HG03558 (cell line): ENCODE results near the gene ICA1.
"Not testable (repeated sequence)": the region's sequence is repeated elsewhere in the genome, so short reads cannot be mapped to it uniquely, and the experiment has no call there.

Source experiments
- ATAC-seq: cut with Tn5 transposase; IDR thresholded peaks from one replicate; pipeline ENCODE4 v1.9.1; 2021; ENCODE audit warnings: moderate number of reproducible peaks; ENCODE audit not compliant: unreplicated experiment; ENCODE audit errors: extremely low read depth

ICA1 gene

DNA sequence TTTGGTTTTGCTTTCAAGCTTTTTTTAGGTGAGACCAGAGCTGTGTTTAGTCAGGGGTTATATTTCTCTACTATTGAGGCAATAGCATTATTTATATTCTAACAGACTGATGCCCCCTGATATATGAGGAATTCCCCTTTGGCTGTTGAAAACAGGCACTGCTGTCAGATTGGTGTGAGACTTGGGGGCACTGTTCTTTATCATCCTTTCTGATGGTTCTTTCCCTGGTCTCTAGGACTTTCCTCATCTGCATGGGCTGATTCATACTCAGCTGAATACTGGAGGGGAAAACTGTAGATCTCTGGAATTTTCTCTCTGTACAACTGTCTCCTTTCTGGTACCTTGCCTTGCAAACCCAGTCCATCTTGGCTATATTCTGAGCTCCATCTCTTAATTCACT, 10.0 kb upstream of the ICA1 start:
- no peak for ATAC-seq

DNA sequence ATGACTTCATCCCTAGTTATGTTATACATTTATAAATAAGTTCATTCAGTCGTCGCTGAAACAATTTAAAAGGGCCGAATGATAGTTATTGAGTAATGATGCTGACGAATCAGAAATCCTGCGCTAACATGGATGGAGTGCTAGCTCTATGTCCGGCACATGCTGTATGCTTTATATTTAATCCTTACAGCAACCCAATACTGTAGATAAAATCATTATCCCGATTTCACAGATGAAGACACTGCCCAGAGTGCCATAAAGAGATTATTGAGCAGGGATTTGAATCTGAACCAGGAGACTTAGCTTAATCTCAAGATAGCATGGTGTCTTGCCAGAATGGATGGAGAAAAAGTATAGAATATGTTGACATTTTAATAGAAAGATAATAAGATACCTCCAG, 1.1 kb upstream of the ICA1 start:
- no peak for ATAC-seq

DNA sequence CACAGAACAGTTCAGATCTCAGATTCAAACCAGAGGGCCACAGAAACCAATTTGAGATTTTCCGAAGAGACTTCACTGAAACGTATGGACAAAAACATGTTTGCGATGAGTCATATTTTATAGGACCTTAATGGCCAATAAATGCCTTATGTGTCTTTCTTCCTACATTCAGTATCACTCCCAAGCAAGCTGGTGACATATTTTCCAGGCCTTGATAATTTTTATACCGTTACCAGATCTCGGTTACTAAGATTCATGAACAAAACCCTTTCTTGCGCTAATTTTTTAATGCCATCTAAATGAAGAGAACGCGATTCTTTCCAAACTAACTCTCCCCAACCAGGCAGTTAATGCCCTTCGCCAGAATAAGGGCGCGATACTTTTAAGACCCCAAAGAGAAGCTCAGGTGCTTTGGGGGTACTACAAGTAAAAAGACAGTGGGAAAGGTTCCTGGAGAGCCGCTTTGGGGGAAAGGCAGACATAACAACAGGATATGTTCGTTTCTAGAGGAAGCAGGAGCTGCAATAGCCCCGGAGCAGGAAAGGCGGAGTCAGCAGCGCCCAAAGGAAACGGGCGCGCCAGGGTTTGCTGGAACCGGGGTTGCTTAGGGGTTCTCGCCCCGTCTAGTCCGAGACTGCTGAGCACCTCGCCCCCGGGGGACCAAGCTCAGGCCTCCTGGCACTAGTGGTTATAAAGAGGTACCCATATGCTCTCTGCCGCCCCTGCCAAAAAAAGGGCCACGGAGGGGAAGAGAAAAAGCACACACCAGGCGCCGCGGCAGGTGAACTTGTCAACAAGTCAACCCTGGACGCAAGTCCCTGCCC, 884 bp downstream of the ICA1 start:
- ATAC-seq = no peak

DNA sequence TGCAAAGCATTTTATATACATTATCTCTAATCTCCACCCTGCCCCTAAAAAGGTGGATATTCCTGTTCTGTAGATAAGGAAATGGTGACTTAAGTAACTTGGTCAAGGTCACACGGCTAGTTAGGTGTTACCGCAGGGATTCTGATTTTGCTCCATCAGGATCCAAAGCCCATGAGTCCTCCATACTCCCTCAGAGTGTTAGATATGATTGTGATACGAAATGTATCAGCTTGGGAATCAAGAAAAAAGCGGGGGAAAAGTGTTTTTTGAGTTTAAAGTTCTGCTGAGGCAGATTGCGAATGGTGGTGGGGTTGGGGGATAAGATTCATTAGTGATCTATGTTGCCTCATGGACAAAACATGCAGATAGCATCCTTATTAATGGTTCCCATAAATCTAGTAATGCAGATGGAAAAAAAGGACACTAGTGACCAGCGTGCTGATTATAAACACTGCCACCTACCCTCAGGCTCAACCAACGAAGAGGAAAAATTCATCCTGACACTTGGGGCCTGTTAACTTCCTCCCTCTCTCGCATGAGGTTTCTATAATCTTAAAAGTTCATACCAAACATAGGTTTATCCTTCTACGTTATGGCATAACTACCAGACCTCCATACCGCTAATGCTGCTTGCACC, 2.3 kb downstream of the ICA1 start:
- no peak for ATAC-seq

DNA sequence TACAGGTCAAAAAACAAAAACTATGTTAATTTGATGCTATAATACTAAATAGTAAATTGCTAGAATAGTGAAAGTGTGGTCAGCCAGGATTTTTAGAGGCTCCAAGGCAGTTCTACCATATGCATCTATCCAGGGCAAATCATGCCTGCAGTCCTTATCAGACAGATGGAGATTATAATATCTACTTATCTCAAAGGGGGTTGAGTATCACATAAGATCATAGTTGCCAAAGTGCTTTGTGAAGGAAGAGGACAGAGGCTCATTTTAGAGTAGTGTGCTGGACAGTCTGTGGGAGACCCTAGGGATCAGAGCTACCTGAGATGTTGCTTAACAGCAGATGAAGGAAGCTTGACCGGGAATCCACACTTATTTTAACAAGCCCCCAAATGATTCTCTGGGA, 3.2 kb downstream of the ICA1 start:
- no peak for ATAC-seq

DNA sequence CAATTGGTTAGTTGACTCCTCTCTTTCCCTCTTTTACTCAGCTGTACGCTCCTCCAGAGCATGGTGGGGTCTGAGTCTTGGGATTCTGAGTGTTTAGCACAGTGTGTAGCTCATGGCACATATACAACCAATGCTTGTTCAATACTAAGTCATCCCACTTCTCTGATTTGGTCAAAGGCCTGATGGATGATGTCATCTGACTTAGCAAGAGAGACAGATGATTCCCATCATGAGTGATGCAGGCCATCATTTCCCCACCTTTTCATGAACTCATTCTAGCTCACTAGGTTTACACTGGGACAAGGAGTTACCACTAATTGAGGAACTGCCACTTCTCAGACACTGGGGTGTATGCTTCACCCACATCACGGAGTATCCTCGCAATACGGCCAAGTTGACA, 3.8 kb downstream of the ICA1 start:
- no peak for ATAC-seq

DNA sequence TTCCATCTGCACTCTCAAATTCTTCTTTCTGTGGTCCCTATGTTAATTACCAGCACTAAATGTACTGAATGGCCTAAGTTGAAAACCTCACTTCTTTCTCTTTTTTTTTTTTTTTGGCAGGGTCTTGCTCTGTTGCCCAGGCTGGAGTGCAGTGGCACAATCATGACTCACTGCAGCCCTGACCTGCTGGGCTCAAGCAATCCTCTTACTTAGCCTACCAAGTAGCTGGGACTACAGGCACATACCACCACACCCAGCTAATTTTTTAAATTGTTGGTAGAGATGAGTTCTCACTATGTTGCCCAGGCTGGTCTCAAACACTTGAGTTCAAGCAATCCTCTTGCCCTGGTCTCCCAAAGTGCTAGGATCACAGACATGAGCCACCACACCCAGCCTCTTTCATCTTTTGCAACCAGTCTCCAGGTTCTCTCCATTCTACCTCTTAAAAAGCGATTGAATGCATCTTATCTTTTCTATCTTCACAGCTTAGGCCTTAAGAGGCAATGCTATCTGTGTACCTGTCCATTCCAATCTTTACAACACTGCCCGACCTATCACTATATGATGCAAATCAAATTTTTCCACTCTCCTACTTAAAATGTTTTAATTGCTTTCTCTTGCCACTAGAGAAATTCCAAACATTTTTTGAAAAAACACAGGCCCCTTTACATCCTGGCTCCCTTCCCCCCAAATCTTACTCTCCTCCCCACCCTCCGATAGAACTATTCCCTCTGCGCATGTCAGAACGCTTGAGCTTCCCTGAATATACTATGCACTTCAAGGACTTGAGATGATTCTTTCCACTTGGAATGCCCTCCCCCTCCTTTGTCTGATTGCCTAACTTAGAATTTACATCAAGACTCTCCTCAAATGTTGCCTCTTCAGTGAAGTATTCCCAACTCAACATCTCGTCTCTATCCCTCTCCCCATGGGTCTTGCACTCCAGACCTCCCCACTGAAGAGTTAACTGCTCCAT, 6.0 kb downstream of the ICA1 start:
- no peak for ATAC-seq

DNA sequence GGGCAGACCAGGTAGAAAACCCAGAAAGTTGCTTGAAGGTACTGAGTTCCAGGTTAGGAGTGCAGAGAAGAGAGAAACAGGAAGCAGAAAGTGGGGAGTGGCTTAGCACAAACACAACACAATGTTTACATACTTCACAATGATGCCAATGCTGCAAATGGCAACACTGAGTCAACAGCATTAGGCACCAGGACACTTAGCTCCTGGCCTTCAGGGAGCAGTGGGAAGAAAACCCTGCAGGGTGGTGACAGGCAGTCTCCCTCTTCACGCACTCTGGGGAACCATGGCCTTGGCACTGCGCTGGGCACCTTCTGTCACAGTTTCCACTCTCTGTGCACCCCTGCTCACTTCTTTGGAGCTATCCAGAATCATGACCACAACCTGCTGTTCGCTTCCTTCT, 7.3 kb downstream of the ICA1 start:
- ATAC-seq = no peak

DNA sequence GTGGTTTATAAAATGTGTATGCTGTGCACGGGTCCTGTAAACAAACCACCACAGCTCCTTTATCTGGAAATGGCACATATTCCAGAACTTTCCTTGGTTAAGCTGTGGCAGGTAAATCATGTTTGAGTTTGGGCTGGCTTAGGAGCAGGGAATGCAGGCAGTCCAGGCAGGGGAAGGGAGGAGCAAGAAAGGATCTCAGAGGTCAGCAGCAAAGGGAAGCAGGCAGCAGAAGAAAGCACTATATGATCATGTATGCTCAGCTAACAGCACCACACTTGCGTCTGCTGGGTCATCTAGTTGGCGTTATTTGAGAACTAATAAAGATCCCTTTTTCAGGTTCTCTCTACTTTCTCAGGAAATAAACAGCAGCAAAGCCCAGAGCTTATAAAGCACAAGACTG, 7.8 kb downstream of the ICA1 start:
- no peak for ATAC-seq

DNA sequence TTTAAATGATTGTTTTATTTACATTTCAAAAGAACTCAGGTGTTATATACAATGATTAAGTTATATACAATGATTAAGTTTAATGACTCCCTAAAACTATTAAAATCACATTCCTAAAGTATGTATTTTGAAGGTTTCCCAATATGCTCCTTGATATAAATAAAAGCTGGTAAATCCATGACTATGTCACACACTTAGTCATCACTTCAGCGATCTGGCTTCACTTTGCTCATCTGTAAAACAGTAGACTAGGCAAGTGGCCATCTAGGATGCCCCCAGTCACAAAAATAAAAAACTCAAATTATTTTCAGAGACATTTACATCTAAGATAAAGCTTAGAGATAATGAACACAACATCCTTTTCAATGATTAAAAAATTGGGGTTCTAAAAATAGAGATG, 10.8 kb downstream of the ICA1 start:
- ATAC-seq = no peak

DNA sequence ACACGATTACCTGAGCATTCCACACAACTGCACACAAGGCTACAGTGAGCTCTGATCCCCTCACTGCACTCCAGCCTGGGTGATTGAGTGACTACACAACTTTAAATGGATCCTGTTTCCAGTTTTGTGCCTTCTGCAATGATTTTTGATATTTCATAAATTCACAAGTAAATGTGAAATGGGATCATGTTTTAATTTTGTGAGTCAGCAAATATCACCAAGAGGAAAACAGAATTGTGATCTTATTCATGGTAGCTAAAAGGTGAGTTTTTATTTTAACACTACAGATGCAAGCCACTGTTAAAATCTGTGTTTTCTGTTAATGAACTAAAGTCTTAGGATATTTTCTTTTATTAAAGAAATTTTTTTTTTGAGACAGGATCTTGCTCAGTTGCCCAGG, 11.4 kb downstream of the ICA1 start:
- no peak for ATAC-seq

DNA sequence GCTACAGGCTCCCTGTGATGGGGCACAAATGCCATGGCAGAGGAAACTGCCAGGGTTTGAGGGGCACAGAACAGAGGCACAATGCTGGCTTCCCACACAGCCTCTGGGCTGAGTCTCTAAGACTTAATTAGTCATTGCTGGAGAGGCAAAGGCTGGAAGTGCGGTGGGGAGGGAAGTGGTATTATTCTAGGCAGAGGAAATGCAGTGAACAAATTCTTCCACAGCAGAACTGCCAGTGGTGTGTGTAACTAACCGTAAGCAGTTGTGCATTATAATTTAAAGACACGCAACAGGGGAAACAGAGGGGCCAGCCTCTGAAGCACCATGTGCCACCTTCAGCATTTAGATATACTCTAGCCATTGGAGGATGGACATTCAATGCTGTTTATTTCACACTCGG, 12.8 kb downstream of the ICA1 start:
- no peak for ATAC-seq

DNA sequence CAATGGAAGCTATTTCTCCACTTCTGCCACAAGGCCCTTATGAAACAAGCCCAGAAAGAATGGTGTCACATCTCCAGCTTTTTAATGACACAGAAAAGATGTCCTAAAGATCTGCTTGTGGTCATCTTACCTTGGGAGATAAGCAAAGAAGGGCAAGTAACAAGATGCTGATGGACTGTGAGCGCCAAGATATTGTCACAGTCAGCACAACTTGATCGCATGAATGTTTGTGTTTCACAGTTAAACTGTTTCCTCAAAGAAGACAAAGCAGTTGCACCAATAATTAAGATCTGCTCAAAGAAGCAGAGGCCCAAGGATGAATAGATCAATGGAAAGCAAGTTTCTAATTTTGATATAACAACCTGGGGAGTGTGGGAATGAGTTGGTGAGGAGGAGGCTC, 15.9 kb downstream of the ICA1 start:
- ATAC-seq = no peak

DNA sequence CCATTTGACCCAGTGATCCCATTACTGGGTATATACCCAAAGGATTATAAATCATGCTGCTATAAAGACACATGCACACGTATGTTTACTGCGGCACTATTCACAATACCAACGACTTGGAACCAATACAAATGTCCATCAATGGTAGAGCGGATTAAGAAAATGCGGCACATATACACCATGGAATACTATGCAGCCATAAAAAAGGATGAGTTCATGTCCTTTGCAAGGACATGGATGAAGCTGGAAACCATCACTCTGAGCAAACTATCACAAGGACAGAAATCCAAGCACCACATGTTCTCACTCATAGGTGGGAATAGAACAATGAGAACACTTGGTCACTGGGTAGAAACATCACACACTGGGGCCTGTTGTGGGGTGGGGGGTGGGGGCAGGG, 16.9 kb downstream of the ICA1 start:
- ATAC-seq = not testable (repeated sequence)

DNA sequence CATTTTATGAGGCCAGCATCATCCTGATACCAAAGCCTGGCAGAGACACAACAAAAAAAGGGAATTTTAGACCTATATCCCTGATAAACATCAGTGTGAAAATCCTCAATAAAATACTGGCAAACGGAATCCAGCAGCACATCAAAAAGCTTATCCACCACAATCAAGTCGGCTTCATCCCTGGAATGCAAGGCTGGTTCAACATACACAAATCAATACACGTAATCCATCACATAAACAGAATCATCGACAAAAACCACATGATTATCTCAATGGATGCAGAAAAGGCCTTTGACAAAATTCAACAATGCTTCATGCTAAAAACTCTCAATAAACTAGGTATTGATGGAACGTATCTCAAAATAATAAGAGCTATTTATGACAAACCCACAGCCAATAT, 18.9 kb downstream of the ICA1 start:
- not testable (repeated sequence) for ATAC-seq

DNA sequence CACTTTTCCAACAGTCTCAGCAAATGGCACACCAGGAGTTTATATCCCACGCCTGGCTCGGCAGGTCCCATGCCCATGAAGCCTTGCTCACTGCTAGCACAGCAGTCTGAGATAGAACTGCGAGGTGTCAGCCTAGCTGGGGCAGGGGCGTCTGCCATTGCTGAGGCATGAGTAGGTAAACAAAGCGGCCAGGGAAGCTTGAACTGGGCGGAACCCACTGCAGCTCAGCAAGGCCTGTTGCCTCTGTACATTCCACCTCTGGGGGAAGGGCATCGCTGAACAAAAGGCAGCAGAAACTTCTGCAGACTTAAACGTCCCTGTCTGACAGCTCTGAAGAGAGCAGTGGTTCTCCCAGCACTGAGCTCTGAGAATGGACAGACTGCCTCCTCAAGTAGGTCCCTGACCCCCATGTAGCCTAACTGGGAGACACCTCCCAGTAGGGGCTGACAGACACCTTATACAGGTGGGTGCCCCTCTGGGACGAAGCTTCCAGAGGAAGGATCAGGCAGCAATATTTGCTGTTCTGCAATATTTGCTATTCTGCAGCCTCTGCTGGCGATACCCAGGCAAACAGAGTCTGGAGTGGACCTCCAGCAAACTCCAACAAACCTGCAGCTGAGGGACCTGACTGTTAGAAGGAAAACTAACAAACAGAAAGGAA, 22.1 kb downstream of the ICA1 start:
- not testable (repeated sequence) for ATAC-seq

DNA sequence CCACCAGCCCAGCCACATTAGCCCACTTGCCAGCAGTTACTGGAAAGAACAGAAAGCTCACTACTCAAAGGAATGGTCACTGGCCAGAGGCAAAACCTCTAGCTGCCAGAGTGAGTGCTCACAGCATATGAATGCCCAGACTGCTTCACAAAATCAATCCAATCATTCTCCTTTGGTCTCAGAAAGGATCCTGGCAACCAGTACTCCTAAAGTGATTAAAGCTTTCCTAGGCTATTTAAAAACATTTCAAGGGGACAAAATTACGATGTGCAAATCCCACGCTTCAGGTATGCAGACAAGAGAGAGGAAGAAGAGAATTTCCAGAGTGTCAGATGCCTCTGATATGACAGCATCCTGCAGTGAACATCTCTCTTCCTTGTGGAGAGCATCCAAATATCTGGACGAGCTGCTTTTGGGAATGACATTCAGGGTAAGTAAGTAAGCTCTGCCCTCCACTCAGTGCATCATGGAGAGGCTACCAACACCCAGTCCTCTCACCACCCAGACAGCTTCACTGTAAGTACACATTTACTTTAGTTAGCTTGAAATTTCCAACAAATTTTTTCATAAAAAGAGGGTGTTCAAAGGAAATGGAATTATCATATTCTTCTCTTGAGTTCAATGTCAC, 25.1 kb downstream of the ICA1 start:
- ATAC-seq = no peak

DNA sequence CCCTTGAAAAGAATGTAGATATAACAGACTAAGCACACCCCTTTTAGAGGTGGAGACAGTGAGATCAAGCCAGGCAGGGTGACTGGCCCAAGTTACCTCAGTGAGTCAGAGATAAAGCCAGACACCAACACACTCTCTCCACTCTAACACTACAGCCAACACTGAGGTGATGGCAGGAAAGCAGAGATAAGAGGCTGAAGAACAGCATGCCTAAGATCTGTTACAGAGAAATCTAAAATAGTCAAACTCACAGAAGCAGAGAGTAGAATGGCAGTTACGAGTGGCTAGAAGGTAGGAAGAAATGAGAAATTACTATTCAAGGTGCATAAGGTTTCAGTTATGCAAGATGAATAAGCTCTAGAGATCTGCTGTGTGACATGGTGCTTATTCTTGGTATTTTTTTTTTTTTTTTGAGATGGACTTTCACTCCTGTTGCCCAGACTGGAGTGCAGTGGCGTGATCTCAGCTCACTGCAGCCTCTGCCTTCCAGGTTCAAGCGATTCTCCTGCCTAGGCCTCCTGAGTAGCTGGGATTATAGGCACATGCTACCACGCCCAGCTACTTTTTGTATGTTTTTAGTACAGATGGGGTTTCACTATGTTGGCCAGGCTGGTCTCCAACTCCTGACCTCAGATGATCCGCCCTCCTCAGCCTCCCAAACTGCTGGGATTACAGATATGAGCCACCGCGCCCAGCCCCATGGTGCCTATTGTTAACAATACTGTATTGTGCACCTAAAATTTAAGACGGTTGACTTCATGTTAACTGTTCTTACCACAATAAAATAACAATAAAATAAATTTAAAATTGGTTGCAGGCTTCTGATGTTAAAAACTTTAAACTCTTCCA, 28.7 kb downstream of the ICA1 start:
- ATAC-seq = no peak

DNA sequence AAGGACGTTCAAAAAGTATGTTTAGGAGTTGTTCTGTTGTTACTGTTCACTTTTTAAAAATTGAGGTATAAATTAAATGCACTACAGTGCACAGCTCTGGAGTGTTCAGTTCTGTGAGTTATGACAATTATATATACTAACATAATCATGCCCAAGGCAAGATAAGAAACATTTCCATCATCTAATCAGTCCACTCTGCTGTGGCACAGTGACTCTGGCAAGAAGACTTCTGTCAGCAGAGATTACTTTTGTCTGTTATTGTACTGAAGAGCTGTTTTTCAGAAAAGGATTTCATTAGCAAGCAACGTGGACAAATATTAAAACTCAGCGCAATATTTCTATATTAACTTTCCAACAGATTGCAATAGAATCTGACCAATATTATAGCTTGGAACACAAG, 32.0 kb downstream of the ICA1 start:
- ATAC-seq = no peak
